GM12892 (cell line): ENCODE results near the gene CHRM3. TPM values are rescaled to one million over a fixed set of nuclear protein-coding genes. Genes with fewer than 3 reads are reported as not detected.

Source experiments
- DNase-seq: peaks from one replicate; pipeline ENCODE4 v3.0.0; 2011; ENCODE audit not compliant: insufficient read length
- FAIRE-seq: peaks from 2 replicates; lab custom pipeline; 2011; peaks lifted over from hg19 to GRCh38; lab: Jason Lieb, UNC
- POLR2A ChIP-seq: IDR thresholded peaks from 2 replicates; pipeline ENCODE4 v1.6.1; 2011; ENCODE audit warnings: low read depth, low read length, control low read depth
- POLR2AphosphoS5 ChIP-seq: IDR thresholded peaks from 2 replicates; pipeline ENCODE4 v1.6.1; 2011; ENCODE audit warnings: low read depth, low read length, control low read depth
- TAF1 ChIP-seq: IDR thresholded peaks from 2 replicates; pipeline ENCODE4 v1.6.1; 2011; ENCODE audit warnings: low read depth, mild to moderate bottlenecking, control low read depth, low read length, borderline replicate concordance
- polyA plus RNA-seq: library from polyadenylated mRNA; unstranded; fragments of >200 nt; gene quantifications from one replicate; pipeline ENCODE4 v1.2.1, GENCODE V29; 2012; ENCODE audit warnings: missing spikeins, inconsistent platforms; ENCODE audit not compliant: missing spikeins

The CHRM3 gene
- polyA plus RNA-seq, result not detected

GRCh38 chr1:239386453-239387303 is at the start of gene CHRM3:
Gene CHRM3 (plus strand): TSS chr1:239386568. CDS start chr1:239907452, 520,884 bp downstream.
- DNase-seq (no peak), FAIRE-seq (no peak)
- TF ChIP-seq POLR2AphosphoS5, result no peak
- TF ChIP-seq POLR2A, result no peak
- no peak for TF ChIP-seq TAF1

GRCh38 chr1:239337799-239338430 is 48.5 kb upstream of the CHRM3 start:
- FAIRE-seq (no peak), DNase-seq (no peak)
- TF ChIP-seq TAF1, result no peak

GRCh38 chr1:239347776-239348175 is 38.6 kb upstream of the CHRM3 start:
- FAIRE-seq, result no peak
- no peak for TF ChIP-seq POLR2A
- no peak for TF ChIP-seq TAF1
- TF ChIP-seq POLR2AphosphoS5, result no peak
- no peak for DNase-seq

GRCh38 chr1:239348635-239349353 is 37.6 kb upstream of the CHRM3 start:
- TF ChIP-seq TAF1, result no peak
- TF ChIP-seq POLR2AphosphoS5, result no peak
- no peak for TF ChIP-seq POLR2A
- FAIRE-seq (no peak), DNase-seq (no peak)

- TF ChIP-seq POLR2A (no peak), POLR2AphosphoS5 (no peak), TAF1 (no peak)
- FAIRE-seq (no peak), DNase-seq (no peak)
Measured at GRCh38 chr1:239349699-239350098, 36.7 kb upstream of the CHRM3 start.

- no peak for FAIRE-seq
- DNase-seq, result no peak
- TF ChIP-seq TAF1, result no peak
- TF ChIP-seq POLR2A, result no peak
- TF ChIP-seq POLR2AphosphoS5, result no peak
Measured at GRCh38 chr1:239353536-239353935, 32.8 kb upstream of the CHRM3 start.

- TF ChIP-seq TAF1 (no peak), POLR2AphosphoS5 (no peak), POLR2A (no peak)
- DNase-seq, result no peak
- FAIRE-seq, result no peak
Measured at GRCh38 chr1:239354231-239354630, 32.1 kb upstream of the CHRM3 start.

GRCh38 chr1:239357867-239358266 is 28.5 kb upstream of the CHRM3 start:
- no peak for FAIRE-seq
- TF ChIP-seq POLR2A, result no peak
- TF ChIP-seq POLR2AphosphoS5, result no peak
- TF ChIP-seq TAF1, result no peak
- no peak for DNase-seq

GRCh38 chr1:239361403-239361802 is 25.0 kb upstream of the CHRM3 start:
- DNase-seq (no peak), FAIRE-seq (no peak)
- TF ChIP-seq POLR2A (no peak), POLR2AphosphoS5 (no peak), TAF1 (no peak)

- TF ChIP-seq POLR2AphosphoS5 (no peak), POLR2A (no peak), TAF1 (no peak)
- FAIRE-seq, result no peak
- no peak for DNase-seq
Measured at GRCh38 chr1:239363930-239364329, 22.4 kb upstream of the CHRM3 start.

- DNase-seq (no peak), FAIRE-seq (no peak)
- TF ChIP-seq TAF1 (no peak), POLR2A (no peak), POLR2AphosphoS5 (no peak)
Measured at GRCh38 chr1:239367196-239367810, 19.1 kb upstream of the CHRM3 start.
